Hematopoietic multipotent progenitor cell treated with erythropoietin and hydrocortisone succinate and interleukin-3 and kit ligand, for 6 days (in vitro differentiated cells): ENCODE measurements around the gene ARHGAP26.
"Not testable (repeated sequence)": the region's sequence is repeated elsewhere in the genome, so short reads cannot be mapped to it uniquely, and the experiment has no call there.

Source experiments
- DNase-seq: peaks from one replicate; pipeline ENCODE4 v3.0.0-alpha.2; 2015

ARHGAP26 gene

GRCh38 chr5:142941245-142941644 is 171.1 kb downstream of the ARHGAP26 start:
- DNase-seq, result no peak

GRCh38 chr5:142942901-142943300 is 172.7 kb downstream of the ARHGAP26 start:
- DNase-seq, result no peak

GRCh38 chr5:142944140-142944539 is 174.0 kb downstream of the ARHGAP26 start:
- DNase-seq, result no peak

GRCh38 chr5:142945321-142945720 is 175.1 kb downstream of the ARHGAP26 start:
- no peak for DNase-seq

- DNase-seq, result no peak
Observed at GRCh38 chr5:142945845-142946244, 175.7 kb downstream of the ARHGAP26 start.

GRCh38 chr5:142946547-142947426 is 176.6 kb downstream of the ARHGAP26 start:
- DNase-seq, result no peak

- no peak for DNase-seq
Observed at GRCh38 chr5:142947427-142947709, 177.2 kb downstream of the ARHGAP26 start.

GRCh38 chr5:142952229-142952628 is 182.1 kb downstream of the ARHGAP26 start:
- no peak for DNase-seq

- DNase-seq, result not testable (repeated sequence)
Observed at GRCh38 chr5:142952871-142953270, 182.7 kb downstream of the ARHGAP26 start.

GRCh38 chr5:142954455-142954854 is 184.3 kb downstream of the ARHGAP26 start:
- no peak for DNase-seq

GRCh38 chr5:142955628-142956027 is 185.5 kb downstream of the ARHGAP26 start:
- DNase-seq, result no peak

- DNase-seq, result no peak
Observed at GRCh38 chr5:142957528-142957927, 187.4 kb downstream of the ARHGAP26 start.

GRCh38 chr5:142958944-142959682 is 188.9 kb downstream of the ARHGAP26 start:
- DNase-seq, result no peak

- no peak for DNase-seq
Observed at GRCh38 chr5:142959683-142960657, 189.8 kb downstream of the ARHGAP26 start.

- no peak for DNase-seq
Observed at GRCh38 chr5:142961440-142962173, 191.4 kb downstream of the ARHGAP26 start.

- DNase-seq, result no peak
Observed at GRCh38 chr5:142962174-142962533, 192.0 kb downstream of the ARHGAP26 start.

GRCh38 chr5:142965258-142966120 is 195.3 kb downstream of the ARHGAP26 start:
- DNase-seq, result not testable (repeated sequence)

- DNase-seq, result no peak
Observed at GRCh38 chr5:142966121-142966420, 195.9 kb downstream of the ARHGAP26 start.

GRCh38 chr5:142969186-142969585 is 199.0 kb downstream of the ARHGAP26 start:
- DNase-seq, result no peak

- no peak for DNase-seq
Observed at GRCh38 chr5:142969624-142970439, 199.7 kb downstream of the ARHGAP26 start.
